Right atrium auricular region (tissue), 2 donors: Measurements from ENCODE around the gene SSX2IP. TPM values are rescaled to one million over a fixed set of nuclear protein-coding genes. Genes with fewer than 3 reads are reported as not detected.
"Not testable (repeated sequence)": the region's sequence is repeated elsewhere in the genome, so short reads cannot be mapped to it uniquely, and the experiment has no call there.

Source experiments
- DNase-seq: peaks from one replicate; pipeline ENCODE4 v3.0.0-alpha.2; 2019; ENCODE audit warnings: low spot score
- H3K27ac ChIP-seq, 2 donors: fragments of 200-600 bp; sonication (generic); 1 replicate in 1 of 2; 2 replicates in 1 of 2; pipeline ENCODE4 v1.5.1; 2016 to 2019
- H3K27me3 ChIP-seq, 2 donors: fragments of 200-600 bp; sonication (generic); one replicate each; pipeline versions ENCODE4 v1.5.1 to v1.6.0; 2017 to 2019
- H3K36me3 ChIP-seq: fragments of 200-600 bp; sonication (generic); one replicate; pipeline ENCODE4 v1.5.1; 2016
- H3K4me1 ChIP-seq, 2 donors: fragments of 200-600 bp; sonication (generic); one replicate each; pipeline versions ENCODE4 v1.5.1 to v1.6.0; 2017 to 2019
- H3K4me3 ChIP-seq, 2 donors: fragments of 200-600 bp; sonication (generic); 1 replicate in 1 of 2; 2 replicates in 1 of 2; pipeline ENCODE4 v1.5.1; 2017 to 2019; ENCODE audit warnings: mild to moderate bottlenecking in 1 of 2, moderate library complexity in 1 of 2
- H3K9me3 ChIP-seq, 2 donors: fragments of 200-600 bp; sonication (generic); one replicate each; pipeline ENCODE4 v1.5.1; 2019
- total RNA-seq, 2 donors: library from RNA; depleted of rRNA; stranded (reverse); fragments of >200 nt; gene quantifications; one replicate each; pipeline ENCODE4 v1.1.0, GENCODE V29; 2016
- TF ChIP-seq, protein P1 (sequence below), 2 donors: fragments of 200-600 bp; sonication (generic); IDR thresholded peaks; one replicate each; pipeline ENCODE4 v1.5.1; 2019; ENCODE audit warnings: antibody characterized with exemption in 2 of 2

The SSX2IP gene
- total RNA-seq, 2 donors from 2014 or later = 11.3 to 14.2 TPM

DNA sequence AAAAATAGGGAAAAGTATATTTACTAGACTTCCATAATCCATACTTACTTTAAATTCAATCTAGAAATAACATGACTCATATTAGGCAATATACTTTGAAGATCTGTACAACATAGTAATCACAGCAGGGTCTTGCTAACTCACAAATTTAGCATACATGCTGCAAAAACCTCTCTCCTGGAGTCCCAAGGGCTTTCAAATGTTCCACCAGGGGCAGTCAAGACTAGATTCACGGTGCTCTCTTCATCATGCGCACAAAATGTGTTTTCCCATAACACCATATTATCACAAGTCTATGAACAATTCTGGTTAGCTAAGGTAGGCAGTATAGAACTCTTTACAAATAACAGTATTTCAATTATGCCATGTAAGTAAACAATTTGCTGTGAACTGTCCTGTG lies 45.8 kb downstream of the SSX2IP start:
- H3K27me3 ChIP-seq = no peaks in the 10 kb centered on the region
- H3K9me3 ChIP-seq = no peaks in the 10 kb centered on the region
- no peaks in the 10 kb centered on the region for H3K4me1 ChIP-seq
- no peak overlapping the region for H3K27ac ChIP-seq
- TF ChIP-seq, protein P1, sequence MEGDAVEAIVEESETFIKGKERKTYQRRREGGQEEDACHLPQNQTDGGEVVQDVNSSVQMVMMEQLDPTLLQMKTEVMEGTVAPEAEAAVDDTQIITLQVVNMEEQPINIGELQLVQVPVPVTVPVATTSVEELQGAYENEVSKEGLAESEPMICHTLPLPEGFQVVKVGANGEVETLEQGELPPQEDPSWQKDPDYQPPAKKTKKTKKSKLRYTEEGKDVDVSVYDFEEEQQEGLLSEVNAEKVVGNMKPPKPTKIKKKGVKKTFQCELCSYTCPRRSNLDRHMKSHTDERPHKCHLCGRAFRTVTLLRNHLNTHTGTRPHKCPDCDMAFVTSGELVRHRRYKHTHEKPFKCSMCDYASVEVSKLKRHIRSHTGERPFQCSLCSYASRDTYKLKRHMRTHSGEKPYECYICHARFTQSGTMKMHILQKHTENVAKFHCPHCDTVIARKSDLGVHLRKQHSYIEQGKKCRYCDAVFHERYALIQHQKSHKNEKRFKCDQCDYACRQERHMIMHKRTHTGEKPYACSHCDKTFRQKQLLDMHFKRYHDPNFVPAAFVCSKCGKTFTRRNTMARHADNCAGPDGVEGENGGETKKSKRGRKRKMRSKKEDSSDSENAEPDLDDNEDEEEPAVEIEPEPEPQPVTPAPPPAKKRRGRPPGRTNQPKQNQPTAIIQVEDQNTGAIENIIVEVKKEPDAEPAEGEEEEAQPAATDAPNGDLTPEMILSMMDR (IDR thresholded peaks at IDR 0.05) = no peak
- no peak overlapping the region for H3K4me3 ChIP-seq
- DNase-seq = no peak
- H3K36me3 ChIP-seq = no peaks in the 10 kb centered on the region

DNA sequence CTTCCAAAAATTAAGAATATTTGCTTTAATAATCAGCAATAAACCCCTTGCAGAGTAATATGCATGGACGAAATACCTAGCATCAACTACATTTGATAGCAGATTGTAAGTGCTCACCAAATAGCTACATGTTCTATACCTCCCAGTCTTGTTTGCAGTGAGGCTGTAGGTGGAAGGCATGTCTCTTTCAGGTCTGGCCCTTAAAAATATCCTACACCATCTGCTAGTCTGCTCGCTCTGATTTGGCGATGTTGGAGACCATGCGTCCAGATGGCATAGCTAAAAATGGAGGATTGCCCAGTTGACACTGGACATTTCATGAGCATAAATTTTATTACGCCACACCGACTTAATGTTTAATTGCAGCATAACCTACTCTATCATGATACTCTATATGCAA lies 47.1 kb downstream of the SSX2IP start:
- no peak overlapping the region for H3K27ac ChIP-seq

DNA sequence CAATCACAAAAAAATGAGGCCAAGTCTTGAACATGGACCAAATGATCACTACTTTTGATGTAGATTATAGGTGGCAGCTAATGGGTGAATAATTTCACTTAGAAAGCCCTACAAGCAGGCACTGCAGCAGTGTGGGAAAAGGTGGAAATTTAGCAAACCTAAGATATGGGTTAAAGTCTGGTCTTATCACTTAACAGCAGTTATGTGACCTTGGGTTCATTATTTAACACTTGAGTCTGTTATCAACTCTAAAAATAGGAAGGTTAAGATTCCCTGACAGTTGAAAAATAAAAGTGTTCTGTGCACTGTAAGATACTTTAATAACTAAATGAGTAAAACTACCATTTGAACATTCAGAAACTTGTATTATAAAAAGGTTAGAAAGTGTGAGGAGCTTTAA lies 47.5 kb downstream of the SSX2IP start:
- Histone ChIP-seq H3K4me3 (no peak overlapping the region), H3K9me3 (no peaks in the 10 kb centered on the region), H3K27me3 (no peaks in the 10 kb centered on the region), H3K27ac (no peak overlapping the region), H3K4me1 (no peaks in the 10 kb centered on the region), H3K36me3 (no peaks in the 10 kb centered on the region)
- TF ChIP-seq, protein P1 (IDR thresholded peaks at IDR 0.05) = no peak
- DNase-seq = no peak

More for the DNA sequence above, 47.1 kb downstream of the SSX2IP start:
- no peaks in the 10 kb centered on the region for H3K9me3 ChIP-seq
- no peaks in the 10 kb centered on the region for H3K27me3 ChIP-seq
- no peaks in the 10 kb centered on the region for H3K36me3 ChIP-seq
- DNase-seq = no peak
- no peaks in the 10 kb centered on the region for H3K4me1 ChIP-seq
- TF ChIP-seq, protein P1 (IDR thresholded peaks at IDR 0.05) = no peak
- no peak overlapping the region for H3K4me3 ChIP-seq

DNA sequence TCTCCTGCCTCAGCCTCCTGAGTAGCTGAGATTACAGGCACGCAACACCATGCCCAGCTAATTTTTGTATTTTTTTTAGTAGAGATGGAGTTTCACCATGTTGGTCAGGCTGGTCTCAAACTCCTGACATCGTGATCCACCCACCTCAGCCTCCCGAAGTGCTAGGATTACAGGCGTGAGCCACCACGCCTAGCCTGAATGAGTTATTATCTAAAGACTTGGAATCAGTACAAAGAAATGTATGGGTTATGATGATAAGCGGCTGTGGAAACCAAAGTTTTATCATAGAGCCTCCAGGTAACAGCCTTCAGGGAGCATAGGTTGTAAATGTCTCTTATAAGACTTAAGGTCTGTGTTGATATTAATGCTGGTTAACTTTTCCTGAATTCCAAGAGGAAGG lies 50.5 kb downstream of the SSX2IP start:
- H3K36me3 ChIP-seq, H3K27ac ChIP-seq, H3K4me1 ChIP-seq, H3K9me3 ChIP-seq, H3K4me3 ChIP-seq, DNase-seq, H3K27me3 ChIP-seq: not testable (repeated sequence)

DNA sequence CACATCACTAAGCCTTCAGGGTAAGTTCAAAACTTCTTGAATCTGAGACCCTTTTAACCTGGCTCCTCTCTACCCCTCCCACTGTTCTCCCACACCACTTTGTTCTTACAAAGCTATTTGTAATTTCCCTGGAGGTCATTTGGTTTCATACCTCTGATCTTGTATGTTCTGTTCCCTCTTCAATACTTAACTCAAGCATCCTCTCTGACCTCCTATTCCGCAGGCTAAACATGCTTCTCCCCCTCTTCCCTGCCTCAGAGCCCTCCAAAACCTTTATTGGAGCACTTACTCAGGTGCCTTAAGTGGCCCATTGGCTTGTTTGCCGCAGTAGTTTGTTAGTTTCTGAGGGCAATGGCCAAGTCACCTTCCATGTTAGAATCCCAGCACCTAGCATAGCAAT lies 54.8 kb downstream of the SSX2IP start:
- H3K4me3 ChIP-seq = no peak overlapping the region
- H3K9me3 ChIP-seq = no peaks in the 10 kb centered on the region
- no peaks in the 10 kb centered on the region for H3K36me3 ChIP-seq
- TF ChIP-seq, protein P1 (IDR thresholded peaks at IDR 0.05) = no peak
- H3K4me1 ChIP-seq = no peaks in the 10 kb centered on the region
- H3K27ac ChIP-seq = no peak overlapping the region
- H3K27me3 ChIP-seq = no peaks in the 10 kb centered on the region
- DNase-seq = no peak

DNA sequence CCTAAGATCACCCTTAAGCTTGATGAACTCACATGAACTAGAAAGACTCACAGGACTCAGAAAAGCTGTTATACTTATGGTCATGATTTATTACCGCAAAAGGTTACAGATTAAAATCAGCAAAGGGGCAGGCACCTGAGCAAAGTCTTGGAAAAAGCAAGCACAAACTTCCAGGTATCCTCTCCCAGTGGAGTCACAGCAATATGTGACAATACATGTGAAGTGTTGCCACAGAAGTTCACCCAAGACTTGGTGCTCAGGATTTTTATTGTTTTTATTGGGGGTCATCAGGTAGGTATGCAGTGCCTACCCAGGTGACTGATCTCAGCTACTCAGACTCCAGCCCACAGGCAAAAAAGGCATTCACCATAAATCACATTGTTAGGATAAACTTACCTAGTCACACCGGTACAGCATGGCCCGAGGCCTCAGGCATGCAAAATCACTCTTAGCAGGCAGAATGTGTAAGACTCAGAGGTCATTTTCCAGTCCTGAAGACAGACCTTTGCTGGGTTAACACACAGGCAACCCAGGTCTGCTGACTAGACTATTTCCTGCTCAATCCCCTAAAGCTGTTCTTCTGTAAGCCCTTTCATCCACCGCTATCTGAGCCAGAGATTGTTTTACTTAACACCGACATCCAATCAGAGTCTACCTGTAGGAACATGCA lies 55.6 kb downstream of the SSX2IP start:
- H3K27me3 ChIP-seq = no peaks in the 10 kb centered on the region
- no peak for DNase-seq
- H3K9me3 ChIP-seq = no peaks in the 10 kb centered on the region
- no peaks in the 10 kb centered on the region for H3K4me1 ChIP-seq
- H3K27ac ChIP-seq = no peak overlapping the region
- TF ChIP-seq, protein P1 (IDR thresholded peaks at IDR 0.05) = no peak
- no peaks in the 10 kb centered on the region for H3K36me3 ChIP-seq
- no peak overlapping the region for H3K4me3 ChIP-seq
